Measurements from ENCODE around the gene MBP. TPM values are rescaled to one million over a fixed set of nuclear protein-coding genes. Genes with fewer than 3 reads are reported as not detected.

MBP gene
- polyA plus RNA-seq, 1 donor from 2014 or later: 3.3 TPM

DNA sequence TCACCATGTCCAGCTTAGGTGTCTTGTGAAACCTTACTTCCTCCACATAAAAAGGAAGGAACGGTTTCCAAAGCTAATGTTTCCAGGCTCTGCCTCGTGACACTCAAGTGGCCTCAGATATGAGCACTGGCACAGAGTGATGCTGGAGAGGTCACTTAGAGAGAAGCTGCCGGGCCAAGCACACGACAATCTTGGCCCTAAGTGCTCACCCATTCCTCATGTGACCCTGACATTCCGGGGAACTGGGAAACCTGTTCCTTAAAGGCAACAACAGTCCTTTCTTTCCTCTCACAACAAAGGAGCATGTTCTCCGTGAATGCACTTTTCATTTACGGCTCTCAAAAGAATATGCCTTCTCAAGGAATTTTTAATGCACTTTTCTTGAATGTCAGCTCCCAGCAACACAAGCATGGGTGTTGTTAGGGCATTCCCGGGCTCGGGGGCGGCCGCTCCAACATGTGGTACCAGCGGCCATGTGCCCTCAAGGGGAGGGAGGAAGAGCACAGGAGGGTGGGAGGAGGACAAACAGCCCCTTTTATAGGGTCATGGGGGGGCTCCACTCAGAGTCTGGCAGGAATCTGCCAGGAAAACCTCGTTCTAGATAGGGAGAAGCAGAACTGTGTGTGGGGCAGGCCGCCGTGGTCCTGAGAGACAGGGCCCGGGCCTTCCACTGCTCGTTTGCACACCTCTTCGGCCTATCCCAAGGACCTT lies 118.6 kb downstream of the MBP start:
- Histone ChIP-seq H3K4me2 (ENCODE audit: low read length) (no peak overlapping the region), H3K9me3 (ENCODE audit: low read length) (no peaks in the 10 kb centered on the region), H4K20me1 (ENCODE audit: insufficient read depth) (no peaks in the 10 kb centered on the region), H3K79me2 (replicated peaks; ENCODE audit: insufficient read depth, low read length) (no peaks in the 10 kb centered on the region), H3K27ac (ENCODE audit: low read length) (no peak overlapping the region), H3F3A (ENCODE audit: insufficient read depth, low read length, poor library complexity, severe bottlenecking) (no peaks in the 10 kb centered on the region), H3K36me3 (ENCODE audit: insufficient read depth, low read length) (no peaks in the 10 kb centered on the region), H3K9ac (ENCODE audit: low read length) (no peak overlapping the region), H2AFZ (ENCODE audit: low read depth, low read length) (no peak overlapping the region), H3K27me3 (ENCODE audit: insufficient read depth, low read depth, low read length) (no peaks in the 10 kb centered on the region), H3K9me2 (ENCODE audit: insufficient read depth, low read length) (no peaks in the 10 kb centered on the region), H3K4me3 (ENCODE audit: low read length) (no peak overlapping the region)
- TF ChIP-seq POLR2AphosphoS5 (IDR thresholded peaks at IDR 0.05): no peak

- Histone ChIP-seq H3F3A (ENCODE audit: insufficient read depth, low read length, poor library complexity, severe bottlenecking) (no peaks in the 10 kb centered on the region), H2AFZ (ENCODE audit: low read depth, low read length) (no peak overlapping the region), H3K9me2 (ENCODE audit: insufficient read depth, low read length) (no peaks in the 10 kb centered on the region), H3K27me3 (ENCODE audit: insufficient read depth, low read depth, low read length) (no peaks in the 10 kb centered on the region), H3K79me2 (replicated peaks; ENCODE audit: insufficient read depth, low read length) (no peaks in the 10 kb centered on the region), H3K27ac (ENCODE audit: low read length) (no peak overlapping the region), H3K9me3 (ENCODE audit: low read length) (no peaks in the 10 kb centered on the region), H3K4me2 (ENCODE audit: low read length) (no peak overlapping the region), H3K4me3 (ENCODE audit: low read length) (no peak overlapping the region), H3K9ac (ENCODE audit: low read length) (no peak overlapping the region), H4K20me1 (ENCODE audit: insufficient read depth) (no peaks in the 10 kb centered on the region), H3K36me3 (ENCODE audit: insufficient read depth, low read length) (no peaks in the 10 kb centered on the region)
- TF ChIP-seq POLR2AphosphoS5 (IDR thresholded peaks at IDR 0.05) (no peak), SMC3 (conservative IDR thresholded peaks at IDR 0.05; ENCODE audit: poor library complexity) (no peak), TAF1 (IDR thresholded peaks at IDR 0.05; ENCODE audit: low read depth) (no peak)
Observed at GRCh38 chr18:77012806-77013541, 119.6 kb downstream of the MBP start.

- no peaks in the 10 kb centered on the region for H3K9me3 ChIP-seq (ENCODE audit: low read length)
- no peaks in the 10 kb centered on the region for H3K9me2 ChIP-seq (ENCODE audit: insufficient read depth, low read length)
- no peak overlapping the region for H3K4me3 ChIP-seq (ENCODE audit: low read length)
- no peaks in the 10 kb centered on the region for H3F3A ChIP-seq (ENCODE audit: insufficient read depth, low read length, poor library complexity, severe bottlenecking)
- no peaks in the 10 kb centered on the region for H3K27me3 ChIP-seq (ENCODE audit: insufficient read depth, low read depth, low read length)
- H3K79me2 ChIP-seq (replicated peaks; ENCODE audit: insufficient read depth, low read length): no peaks in the 10 kb centered on the region
- H2AFZ ChIP-seq (ENCODE audit: low read depth, low read length): no peak overlapping the region
- H3K9ac ChIP-seq (ENCODE audit: low read length): no peak overlapping the region
- no peak overlapping the region for H3K4me2 ChIP-seq (ENCODE audit: low read length)
- H3K36me3 ChIP-seq (ENCODE audit: insufficient read depth, low read length): no peaks in the 10 kb centered on the region
- no peak overlapping the region for H3K27ac ChIP-seq (ENCODE audit: low read length)
- no peaks in the 10 kb centered on the region for H4K20me1 ChIP-seq (ENCODE audit: insufficient read depth)
- no peak for TF ChIP-seq SMC3 (conservative IDR thresholded peaks at IDR 0.05; ENCODE audit: poor library complexity)
- TF ChIP-seq RAD21 (conservative IDR thresholded peaks at IDR 0.05): no peak
- TF ChIP-seq POLR2AphosphoS5 (IDR thresholded peaks at IDR 0.05): no peak
- TF ChIP-seq, protein P1, sequence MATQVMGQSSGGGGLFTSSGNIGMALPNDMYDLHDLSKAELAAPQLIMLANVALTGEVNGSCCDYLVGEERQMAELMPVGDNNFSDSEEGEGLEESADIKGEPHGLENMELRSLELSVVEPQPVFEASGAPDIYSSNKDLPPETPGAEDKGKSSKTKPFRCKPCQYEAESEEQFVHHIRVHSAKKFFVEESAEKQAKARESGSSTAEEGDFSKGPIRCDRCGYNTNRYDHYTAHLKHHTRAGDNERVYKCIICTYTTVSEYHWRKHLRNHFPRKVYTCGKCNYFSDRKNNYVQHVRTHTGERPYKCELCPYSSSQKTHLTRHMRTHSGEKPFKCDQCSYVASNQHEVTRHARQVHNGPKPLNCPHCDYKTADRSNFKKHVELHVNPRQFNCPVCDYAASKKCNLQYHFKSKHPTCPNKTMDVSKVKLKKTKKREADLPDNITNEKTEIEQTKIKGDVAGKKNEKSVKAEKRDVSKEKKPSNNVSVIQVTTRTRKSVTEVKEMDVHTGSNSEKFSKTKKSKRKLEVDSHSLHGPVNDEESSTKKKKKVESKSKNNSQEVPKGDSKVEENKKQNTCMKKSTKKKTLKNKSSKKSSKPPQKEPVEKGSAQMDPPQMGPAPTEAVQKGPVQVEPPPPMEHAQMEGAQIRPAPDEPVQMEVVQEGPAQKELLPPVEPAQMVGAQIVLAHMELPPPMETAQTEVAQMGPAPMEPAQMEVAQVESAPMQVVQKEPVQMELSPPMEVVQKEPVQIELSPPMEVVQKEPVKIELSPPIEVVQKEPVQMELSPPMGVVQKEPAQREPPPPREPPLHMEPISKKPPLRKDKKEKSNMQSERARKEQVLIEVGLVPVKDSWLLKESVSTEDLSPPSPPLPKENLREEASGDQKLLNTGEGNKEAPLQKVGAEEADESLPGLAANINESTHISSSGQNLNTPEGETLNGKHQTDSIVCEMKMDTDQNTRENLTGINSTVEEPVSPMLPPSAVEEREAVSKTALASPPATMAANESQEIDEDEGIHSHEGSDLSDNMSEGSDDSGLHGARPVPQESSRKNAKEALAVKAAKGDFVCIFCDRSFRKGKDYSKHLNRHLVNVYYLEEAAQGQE (IDR thresholded peaks at IDR 0.05; ENCODE audit: borderline replicate concordance): no peak
- TF ChIP-seq MXI1 (conservative IDR thresholded peaks at IDR 0.05; ENCODE audit: poor library complexity, severe bottlenecking): no peak
- no peak for TF ChIP-seq CTCF (IDR thresholded peaks at IDR 0.05; ENCODE audit: poor library complexity, severe bottlenecking)
- no peak for TF ChIP-seq EP300 (conservative IDR thresholded peaks at IDR 0.05; ENCODE audit: poor library complexity, severe bottlenecking)
- TF ChIP-seq EZH2 (IDR thresholded peaks at IDR 0.05; ENCODE audit: borderline replicate concordance, insufficient read depth, low read length, poor library complexity, severe bottlenecking): no peak
- TF ChIP-seq TAF1 (IDR thresholded peaks at IDR 0.05; ENCODE audit: low read depth): no peak
Observed at GRCh38 chr18:77012120-77012519, 120.5 kb downstream of the MBP start.

Measured in neural cell (in vitro differentiated cells).